GM12892 (cell line): Measurements from ENCODE around the gene ANKS4B.

ENCODE experiments used
- DNase-seq: peaks from one replicate; pipeline ENCODE4 v3.0.0; 2011; ENCODE audit not compliant: insufficient read length
- FAIRE-seq: peaks from 2 replicates; lab custom pipeline; 2011; peaks lifted over from hg19 to GRCh38; lab: Jason Lieb, UNC
- POLR2A ChIP-seq: IDR thresholded peaks from 2 replicates; pipeline ENCODE4 v1.6.1; 2011; ENCODE audit warnings: low read depth, low read length, control low read depth
- POLR2AphosphoS5 ChIP-seq: IDR thresholded peaks from 2 replicates; pipeline ENCODE4 v1.6.1; 2011; ENCODE audit warnings: low read depth, low read length, control low read depth
- TAF1 ChIP-seq: IDR thresholded peaks from 2 replicates; pipeline ENCODE4 v1.6.1; 2011; ENCODE audit warnings: low read depth, mild to moderate bottlenecking, control low read depth, low read length, borderline replicate concordance

Gene ANKS4B

DNA sequence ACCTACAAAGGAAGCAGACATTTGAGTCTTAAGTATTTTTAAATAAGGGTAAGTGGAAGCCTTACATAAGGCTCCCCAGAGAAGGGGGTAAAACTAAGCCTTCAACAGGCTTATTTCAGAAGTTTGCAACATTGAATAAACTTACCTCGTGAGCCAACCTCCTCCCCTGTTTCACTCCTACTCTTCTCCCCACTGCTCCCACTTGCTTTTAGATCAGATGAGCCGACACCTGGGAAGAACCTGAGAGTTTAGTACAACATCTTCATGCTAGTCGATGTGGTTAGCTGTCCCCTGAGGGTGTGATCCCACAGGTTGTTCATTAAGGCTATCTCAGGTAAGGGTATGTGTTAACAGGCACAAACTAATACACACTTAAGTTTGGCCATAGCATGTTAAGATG, 35.9 kb upstream of the ANKS4B start:
- FAIRE-seq (no peak), DNase-seq (no peak)
- no peak for TF ChIP-seq POLR2A
- TF ChIP-seq POLR2AphosphoS5 = no peak
- TF ChIP-seq TAF1 = no peak

GRCh38 chr16:21199607-21200218, 33.8 kb upstream of the ANKS4B start:
- no peak for TF ChIP-seq POLR2AphosphoS5
- no peak for TF ChIP-seq POLR2A
- TF ChIP-seq TAF1 = no peak
- FAIRE-seq = no peak
- no peak for DNase-seq

- DNase-seq = no peak
- FAIRE-seq = no peak
- no peak for TF ChIP-seq POLR2AphosphoS5
- no peak for TF ChIP-seq POLR2A
- no peak for TF ChIP-seq TAF1
These were observed 30.2 kb upstream of the ANKS4B start for GRCh38 chr16:21203155-21203797.

DNA sequence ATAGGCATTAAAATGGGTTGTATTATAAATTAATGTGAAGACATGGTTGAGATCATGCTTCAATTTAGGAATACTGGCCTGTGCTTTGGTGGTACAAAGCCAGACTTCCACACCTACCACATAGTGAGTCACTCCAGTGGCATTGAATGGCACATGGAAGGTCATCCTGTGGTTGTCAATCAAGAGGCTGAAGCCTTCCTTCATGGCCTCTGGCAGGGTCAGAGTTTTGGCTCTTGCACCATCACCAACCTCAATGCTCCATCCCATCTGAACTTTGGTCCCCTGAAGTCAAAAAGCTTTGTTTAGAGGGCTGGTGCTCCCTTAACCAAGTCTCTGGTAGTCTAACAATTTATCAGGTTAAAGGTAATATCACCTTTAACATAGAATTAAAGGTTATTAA, 28.2 kb upstream of the ANKS4B start:
- TF ChIP-seq POLR2A = no peak
- no peak for TF ChIP-seq TAF1
- TF ChIP-seq POLR2AphosphoS5 = no peak
- no peak for FAIRE-seq
- no peak for DNase-seq

DNA sequence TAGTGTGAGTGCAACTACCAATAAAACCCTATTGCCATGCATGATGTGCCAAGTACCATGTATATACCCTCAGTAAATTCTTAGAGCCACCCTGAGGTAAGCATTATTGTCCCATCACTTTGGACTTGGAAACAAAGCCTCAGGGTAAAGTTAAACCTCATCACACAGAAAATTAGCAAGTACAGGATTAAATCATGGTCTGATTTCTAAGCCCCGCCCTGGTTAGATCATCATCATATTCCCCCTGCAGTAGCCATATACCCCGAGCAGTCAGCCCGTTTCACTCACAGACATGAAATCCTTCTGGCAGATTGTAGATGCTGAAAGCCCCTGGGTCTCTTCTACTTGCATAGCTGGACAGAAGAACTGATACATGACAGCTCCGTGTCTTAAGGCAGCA, 26.9 kb upstream of the ANKS4B start:
- FAIRE-seq (no peak), DNase-seq (no peak)
- no peak for TF ChIP-seq POLR2AphosphoS5
- no peak for TF ChIP-seq POLR2A
- TF ChIP-seq TAF1 = no peak

GRCh38 chr16:21208446-21209230, 24.9 kb upstream of the ANKS4B start:
- FAIRE-seq (no peak), DNase-seq (no peak)
- TF ChIP-seq TAF1 = no peak
- TF ChIP-seq POLR2A = no peak
- TF ChIP-seq POLR2AphosphoS5 = no peak

- TF ChIP-seq POLR2A (no peak), TAF1 (no peak), POLR2AphosphoS5 (no peak)
- DNase-seq (no peak), FAIRE-seq (no peak)
These were observed 22.0 kb upstream of the ANKS4B start, which contains the start of gene ZP2 for GRCh38 chr16:21211486-21211885. Gene ZP2, minus strand, starts transcription at chr16:21211574. Its CDS starts 27 bp downstream, at chr16:21211547.

GRCh38 chr16:21214086-21214485, 19.4 kb upstream of the ANKS4B start:
- no peak for TF ChIP-seq POLR2AphosphoS5
- TF ChIP-seq TAF1 = no peak
- TF ChIP-seq POLR2A = no peak
- DNase-seq = no peak
- FAIRE-seq = no peak

GRCh38 chr16:21217121-21217520, 16.4 kb upstream of the ANKS4B start:
- FAIRE-seq = no peak
- DNase-seq = no peak
- TF ChIP-seq POLR2A (no peak), POLR2AphosphoS5 (no peak), TAF1 (no peak)

GRCh38 chr16:21218153-21218552, 15.3 kb upstream of the ANKS4B start:
- DNase-seq = no peak
- TF ChIP-seq POLR2A (no peak), POLR2AphosphoS5 (no peak), TAF1 (no peak)
- no peak for FAIRE-seq

GRCh38 chr16:21219551-21219950, 13.9 kb upstream of the ANKS4B start:
- no peak for DNase-seq
- TF ChIP-seq POLR2AphosphoS5 (no peak), POLR2A (no peak), TAF1 (no peak)
- FAIRE-seq = no peak

DNA sequence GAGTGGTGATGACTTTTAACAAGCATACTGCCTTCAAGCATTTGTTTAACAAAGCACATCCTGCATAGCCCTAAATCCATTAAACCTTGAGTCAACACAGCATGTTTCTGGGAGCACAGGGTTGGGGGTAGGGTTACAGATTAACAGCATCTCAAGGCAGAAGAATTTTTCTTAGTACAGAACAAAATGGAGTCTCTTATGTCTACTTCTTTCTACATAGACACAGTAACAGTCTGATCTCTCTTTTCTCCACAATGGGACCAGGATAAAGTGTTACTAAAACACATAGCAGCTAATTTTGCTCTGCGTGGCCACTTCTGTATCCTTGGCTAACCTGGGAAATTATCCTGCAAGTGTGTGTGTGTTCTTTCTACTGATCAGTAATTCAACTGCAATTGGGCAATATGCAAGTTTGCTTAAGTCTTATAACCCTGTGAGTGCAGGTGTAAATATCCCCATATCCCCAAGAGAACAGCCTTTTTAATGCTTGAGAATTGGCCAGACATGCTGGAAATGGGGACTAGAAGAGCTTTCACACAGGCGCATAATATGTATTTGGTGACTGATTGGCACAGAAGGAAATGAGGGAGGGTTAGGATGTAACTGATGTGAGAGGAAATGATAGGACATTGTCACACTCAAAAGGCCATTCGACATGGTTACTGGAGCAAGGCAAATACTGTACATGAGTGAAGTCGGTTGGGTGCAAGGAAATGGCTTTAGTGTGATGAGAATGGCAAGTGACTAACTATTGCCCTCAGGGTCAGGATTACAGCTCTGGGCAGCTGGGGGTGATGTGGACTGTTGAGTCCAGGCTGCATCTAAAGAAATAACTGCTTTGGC, 10.8 kb upstream of the ANKS4B start:
- DNase-seq (no peak), FAIRE-seq (no peak)
- TF ChIP-seq POLR2AphosphoS5 = no peak
- TF ChIP-seq POLR2A = no peak
- no peak for TF ChIP-seq TAF1
